ACHN (cell line): ENCODE data around the gene MAMSTR.

ENCODE experiments used
- DNase-seq: peaks from one replicate; pipeline ENCODE4 v3.0.0-alpha.2; 2015
- in situ Hi-C: cut with HindIII; loops from 2 replicates; pipeline ENCODE4 v1.10.0; 2017; ENCODE audit warnings: low sequenced_read_pairs, low pct_ligation_motif_present, low pct_unique_long_range_greater_than_20kb

Gene MAMSTR

DNA sequence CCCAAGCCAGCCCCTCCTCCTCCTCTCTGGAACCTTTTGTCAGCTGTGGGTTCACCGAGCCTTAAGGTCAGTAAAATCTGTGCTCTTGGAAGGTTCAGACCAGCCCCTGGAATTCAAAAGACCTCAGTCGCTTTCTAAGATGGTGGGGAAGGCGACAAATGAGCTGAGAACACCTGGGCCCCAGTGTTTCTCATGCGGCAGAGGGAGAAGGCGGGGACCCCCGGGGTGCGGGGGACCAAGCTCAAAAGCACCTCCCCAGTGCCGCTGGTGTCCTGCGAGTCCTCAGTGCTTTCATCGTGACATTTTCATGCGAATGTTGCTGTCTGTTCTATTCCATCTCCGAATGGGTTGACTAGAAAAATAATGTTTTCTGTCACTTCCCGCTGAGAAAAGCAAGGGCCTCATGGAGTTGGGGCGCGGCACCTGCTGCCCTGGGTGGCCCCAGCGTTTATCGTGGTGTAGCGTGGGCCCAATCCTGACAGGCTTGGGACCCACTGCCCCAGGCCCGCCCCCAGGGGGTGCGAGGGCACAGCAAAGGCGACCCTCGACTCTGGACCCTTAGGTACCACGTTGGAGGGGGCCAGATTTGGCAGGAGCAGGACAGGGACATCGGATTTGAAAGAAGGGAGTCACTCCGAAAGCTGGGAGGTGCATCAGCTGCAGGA, 46.0 kb downstream of the MAMSTR start:
- no peak for DNase-seq
- in situ Hi-C loops = no loop called here

DNA sequence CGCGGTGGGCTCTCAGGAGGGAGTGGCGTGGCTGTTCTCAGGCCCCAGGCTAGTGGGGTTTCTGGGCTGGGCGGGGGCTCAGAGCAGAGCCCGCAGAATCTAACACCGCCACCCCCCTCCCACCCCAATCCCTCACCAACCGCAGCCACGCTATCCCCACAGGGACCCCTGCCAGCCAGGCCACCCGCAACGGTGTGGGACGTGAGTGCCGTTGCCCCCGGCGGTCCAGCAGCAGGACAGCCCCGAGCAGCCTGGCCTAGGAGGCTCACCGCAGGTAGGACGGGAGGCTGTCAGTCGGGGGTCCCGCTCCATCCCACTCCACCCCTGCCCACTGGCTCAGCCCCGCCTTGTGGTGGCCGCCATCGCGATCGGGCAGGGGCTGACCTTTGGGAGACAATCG, 46.5 kb downstream of the MAMSTR start, which contains the start of gene NTN5:
TSS of gene NTN5 (minus strand) at position 24 of the 400 bp plus-strand sequence. CDS start 2,031 bp downstream, outside the sequence.
- in situ Hi-C loops = no loop called here
- no peak for DNase-seq

DNA sequence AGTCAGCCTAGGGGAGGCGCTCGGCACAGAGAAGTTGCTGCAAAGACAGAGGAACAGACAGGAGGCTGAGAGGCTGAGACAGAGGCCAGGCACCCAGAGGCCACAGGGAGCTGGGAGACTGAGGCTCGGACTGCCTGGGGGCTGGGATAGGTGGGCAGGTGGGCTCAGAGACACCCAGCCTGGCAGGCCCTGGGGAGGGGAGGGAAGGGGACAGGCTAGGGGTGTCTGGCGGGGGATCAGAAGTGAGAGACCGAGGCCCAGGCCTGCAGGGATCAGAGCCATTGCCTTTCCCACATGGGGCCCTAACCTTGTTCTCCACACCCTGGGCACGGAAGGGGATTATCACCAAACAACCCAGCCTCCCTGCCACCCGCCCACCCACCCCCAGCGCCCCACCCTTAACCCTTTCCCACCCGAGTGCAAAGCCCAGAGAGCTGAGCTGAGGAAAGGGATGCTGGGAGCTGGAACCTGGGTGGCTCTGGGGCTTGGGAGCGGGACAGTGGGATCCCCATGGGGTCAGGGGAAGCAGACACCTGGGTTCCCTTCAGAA, 48.0 kb downstream of the MAMSTR start:
- in situ Hi-C loops = no loop called here
- DNase-seq = no peak

GRCh38 chr19:48670699-48671445, 48.7 kb downstream of the MAMSTR start:
- no peak for DNase-seq
- in situ Hi-C loops = no loop called here

GRCh38 chr19:48669903-48670668, 49.4 kb downstream of the MAMSTR start:
- in situ Hi-C loops = no loop called here
- DNase-seq = no peak

DNA sequence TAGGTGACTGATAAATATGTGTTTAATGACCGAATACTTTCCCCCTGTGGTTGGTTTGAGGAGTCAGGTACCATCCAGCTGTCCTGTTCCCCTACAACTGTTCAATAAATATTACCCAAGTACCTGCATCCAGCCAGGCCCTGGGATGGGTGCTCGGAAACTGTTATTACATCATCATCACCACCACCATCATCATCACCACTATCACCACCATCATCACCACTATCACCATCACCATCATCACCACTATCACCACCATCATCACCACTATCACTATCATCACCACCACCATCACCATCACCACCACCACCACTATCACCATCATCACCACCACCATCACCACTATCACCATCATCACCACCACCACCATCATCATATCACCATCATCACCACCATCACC, 50.8 kb downstream of the MAMSTR start:
- in situ Hi-C loops = no loop called here
- DNase-seq = no peak

- DNase-seq = no peak
- in situ Hi-C loops = no loop called here
Observed at GRCh38 chr19:48668332-48668731, 51.2 kb downstream of the MAMSTR start.

GRCh38 chr19:48665786-48666185, 53.7 kb downstream of the MAMSTR start:
- in situ Hi-C loops = no loop called here
- DNase-seq = no peak

DNA sequence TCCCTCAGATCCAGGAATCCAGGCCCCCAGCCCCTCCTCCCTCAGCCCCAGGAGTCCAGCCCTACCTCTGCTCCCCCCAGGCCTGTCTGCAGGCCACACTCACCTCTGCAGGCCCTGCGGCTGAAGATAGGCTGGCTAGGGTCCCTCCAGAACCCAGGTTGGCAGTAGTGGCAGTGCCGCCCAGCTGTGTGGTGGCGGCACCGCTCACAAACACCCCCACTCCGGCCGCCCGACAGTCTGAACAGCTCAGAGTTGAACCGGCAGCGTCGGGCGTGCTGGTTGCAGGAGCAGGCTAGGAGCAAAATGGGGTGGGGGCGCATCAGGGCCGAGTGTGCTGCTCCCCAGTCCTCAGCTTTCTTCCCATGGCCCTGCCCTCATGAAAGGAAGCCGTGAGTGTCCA, 55.0 kb downstream of the MAMSTR start:
- in situ Hi-C loops = no loop called here
- DNase-seq = no peak

- in situ Hi-C loops = no loop called here
- DNase-seq = no peak
Observed at GRCh38 chr19:48663667-48664066, 55.9 kb downstream of the MAMSTR start.
